Inflammatory macrophage treated with lipopolysaccharide for 4 hours (primary cell): ENCODE data around the gene CLCN6.

ENCODE experiments used
- DNase-seq: peaks from one replicate; pipeline ENCODE4 v3.0.0-alpha.2; 2020

CLCN6 gene

DNA sequence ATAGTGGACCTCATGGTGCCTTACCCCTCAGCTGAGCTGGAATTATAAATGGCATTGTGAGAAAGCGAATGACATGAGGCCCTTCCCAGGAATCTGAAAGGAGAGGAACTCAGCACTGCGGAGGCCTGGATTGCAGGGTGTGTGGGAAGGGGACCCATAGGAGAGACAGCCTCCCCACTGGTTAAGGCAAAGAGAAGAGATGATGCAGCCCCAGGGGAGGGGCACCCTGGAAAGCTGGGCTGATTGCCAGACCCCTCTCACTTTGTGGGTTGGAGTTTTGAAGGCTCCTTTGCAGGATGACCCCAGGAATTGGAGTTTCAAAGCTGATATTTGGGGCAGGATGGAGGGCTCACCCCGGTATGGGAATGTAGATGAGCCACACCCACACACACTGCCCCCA lies 50.7 kb downstream of the CLCN6 start:
- no peak for DNase-seq

DNA sequence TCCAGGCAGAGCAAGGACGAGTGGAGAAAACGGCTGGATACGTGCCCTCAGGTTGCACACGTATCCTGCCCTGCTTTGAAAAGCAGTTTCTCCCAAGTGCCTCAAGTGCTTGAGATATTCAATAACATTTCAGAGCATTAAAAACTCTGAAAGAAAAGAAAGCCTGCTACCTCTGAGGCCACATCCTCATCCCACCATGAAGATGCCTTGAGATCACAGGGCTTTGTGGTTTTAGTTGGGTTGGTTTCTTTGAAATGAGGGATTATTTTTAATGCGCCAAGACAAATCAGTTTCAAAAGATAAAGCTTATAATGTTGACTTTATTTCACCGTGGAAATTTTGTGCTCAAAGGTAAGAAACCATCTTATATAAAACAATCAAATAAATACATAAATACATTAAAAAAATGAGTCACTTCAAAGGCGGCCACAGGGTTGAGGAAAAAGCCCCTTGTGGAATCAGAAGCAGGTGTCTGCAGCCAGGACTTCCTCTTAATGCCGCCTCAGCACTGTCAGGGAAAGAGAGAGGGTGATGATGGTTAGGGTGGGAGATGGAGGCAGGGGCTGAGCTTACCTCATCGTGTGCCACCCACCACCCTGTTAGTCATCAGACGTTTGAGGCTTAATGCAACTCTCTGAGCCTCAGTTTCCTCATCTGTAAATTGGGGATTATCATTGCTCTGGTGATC lies 51.3 kb downstream of the CLCN6 start:
- DNase-seq = no peak

DNA sequence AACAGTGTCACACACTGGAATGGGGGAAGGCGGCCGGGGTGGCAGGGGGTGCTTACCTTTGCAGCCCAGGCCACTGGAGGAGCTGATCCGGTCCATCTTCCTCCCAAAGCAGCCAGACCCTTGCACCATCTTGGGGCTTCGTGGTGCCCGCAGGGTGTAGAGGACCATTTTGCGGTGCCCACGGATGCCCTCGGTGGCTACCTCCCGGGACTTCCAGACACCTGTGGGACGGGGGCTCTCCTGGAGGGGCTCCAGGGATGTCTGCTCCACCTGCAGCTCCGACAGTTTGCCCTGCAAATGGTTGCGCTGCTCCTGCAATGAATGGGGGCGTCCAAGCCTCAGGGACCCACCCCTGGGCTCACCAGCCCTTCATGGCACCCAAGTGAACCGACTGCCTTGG lies 52.2 kb downstream of the CLCN6 start:
- DNase-seq = no peak

DNA sequence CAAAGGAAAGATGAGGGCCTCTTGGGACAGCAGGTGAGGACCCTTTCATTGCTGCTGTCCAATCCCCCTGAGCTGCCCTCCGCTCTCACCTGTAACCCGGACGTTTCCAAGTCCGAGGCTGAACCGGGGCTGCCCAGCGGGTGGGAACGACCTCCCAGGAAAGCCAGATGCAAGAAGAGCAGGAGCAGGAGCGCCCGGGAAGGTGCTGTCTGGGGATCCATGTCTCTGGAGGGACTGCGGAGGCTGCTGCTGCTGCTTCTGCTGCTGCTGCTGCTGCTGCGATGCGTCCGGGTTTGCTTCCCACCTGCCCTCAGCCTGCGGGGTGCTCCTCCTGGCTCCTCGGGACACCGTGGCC lies 52.6 kb downstream of the CLCN6 start, which contains the start of gene NPPB:
NPPB (minus strand) TSS at position 333 of the 355 bp plus-strand sequence; CDS start at position 221, 112 bp downstream.
- DNase-seq = no peak

DNA sequence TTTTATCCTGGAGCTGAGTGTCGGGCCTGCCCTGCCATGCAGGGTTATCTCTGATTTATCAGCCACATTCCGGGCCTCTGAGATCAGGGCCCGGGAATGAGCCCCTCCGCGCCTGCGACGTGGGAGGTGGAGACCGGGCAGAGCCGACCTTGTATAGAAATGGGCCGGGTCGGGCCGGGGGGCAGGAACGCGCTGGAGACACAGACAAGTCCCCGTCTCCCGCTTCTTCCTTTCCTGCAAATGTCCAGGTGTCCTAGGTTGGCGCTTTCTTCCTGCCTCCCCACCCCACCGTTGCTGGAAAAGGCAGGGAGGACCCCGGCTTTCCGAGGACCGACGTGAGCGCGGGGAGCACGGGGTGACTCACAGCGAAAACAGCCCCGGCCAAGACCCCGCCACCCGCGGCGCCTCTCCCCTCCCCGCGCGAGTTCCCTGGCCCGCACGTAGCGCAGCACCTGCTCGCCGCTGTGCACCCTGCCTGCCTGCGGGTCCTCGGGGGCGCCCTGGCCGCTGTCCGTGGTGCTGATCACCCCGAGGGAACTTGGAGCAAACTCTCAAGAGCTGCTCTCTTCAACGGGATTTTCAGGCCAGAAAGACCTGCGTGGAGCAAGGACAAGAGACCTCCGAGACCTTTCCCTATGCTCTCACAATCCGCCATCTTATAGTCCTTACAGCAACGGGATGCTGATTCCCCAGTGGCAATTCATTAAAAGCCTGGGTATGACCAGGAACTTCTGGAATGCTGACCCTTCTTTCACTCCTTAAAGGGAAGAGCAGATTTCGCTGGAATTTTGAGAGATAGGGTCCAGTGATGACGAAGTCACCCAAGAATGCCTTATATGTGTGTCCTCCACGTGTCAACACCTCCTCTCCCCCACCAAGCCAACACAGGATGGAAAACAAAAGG lies 53.2 kb downstream of the CLCN6 start:
- DNase-seq = peak; percentile 8

DNA sequence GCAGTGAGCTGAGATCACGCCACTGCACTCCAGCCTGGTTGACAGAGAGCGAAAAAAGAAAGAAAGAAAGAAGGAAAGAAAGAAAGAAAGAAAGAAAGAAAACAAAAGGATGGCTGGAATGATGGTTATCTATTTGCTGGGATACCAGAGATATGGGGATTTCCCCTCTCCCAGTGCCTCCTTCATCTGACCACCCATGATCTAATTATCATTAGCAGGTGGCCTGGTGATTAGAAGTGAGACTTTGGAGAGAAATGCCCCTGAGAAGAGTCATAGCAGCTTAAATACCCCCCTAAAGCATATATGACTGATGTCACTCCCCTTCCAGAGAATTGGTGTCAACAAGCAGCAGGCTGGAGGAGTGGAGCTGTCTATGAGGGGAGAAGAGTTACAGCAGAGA lies 54.1 kb downstream of the CLCN6 start:
- no peak for DNase-seq

DNA sequence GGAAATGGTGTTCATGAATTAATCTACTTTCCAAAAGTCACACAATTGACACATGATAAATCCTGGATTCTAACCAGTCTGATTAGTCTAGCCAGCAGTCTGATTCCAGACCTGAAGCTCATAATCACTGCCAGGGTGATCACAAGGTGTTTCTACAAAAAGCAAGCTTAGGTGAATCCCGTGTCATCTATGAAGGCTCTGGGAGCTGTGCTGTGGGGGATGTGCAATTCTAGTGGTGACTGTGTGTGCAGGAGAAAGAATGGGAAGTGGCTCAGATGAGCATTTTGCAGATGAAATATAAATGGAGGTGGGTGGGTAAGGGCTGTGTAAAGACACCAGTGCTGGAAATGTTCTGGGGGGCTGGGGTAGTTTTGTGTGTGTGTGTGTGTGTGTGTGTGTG lies 54.6 kb downstream of the CLCN6 start:
- no peak for DNase-seq

DNA sequence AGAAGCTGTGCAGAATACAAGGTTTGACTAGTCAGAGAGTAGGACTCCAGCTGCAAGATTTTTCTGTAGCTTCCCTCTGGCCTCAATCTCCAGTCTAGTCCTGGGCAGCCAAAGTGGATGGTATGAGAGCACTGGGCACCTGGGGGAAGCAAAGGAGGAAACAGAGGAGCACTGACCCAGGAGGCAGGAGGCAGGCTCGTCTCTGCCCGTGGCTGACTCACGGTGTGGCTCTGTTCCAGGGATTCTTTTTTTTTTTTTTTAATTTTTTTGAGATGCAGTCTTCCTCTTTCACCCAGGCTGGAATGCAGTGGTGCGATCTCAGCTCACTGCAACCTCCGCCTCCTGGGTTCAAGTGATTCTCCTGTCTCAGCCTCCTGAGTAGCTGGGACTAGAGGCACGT lies 56.9 kb downstream of the CLCN6 start:
- DNase-seq = no peak

DNA sequence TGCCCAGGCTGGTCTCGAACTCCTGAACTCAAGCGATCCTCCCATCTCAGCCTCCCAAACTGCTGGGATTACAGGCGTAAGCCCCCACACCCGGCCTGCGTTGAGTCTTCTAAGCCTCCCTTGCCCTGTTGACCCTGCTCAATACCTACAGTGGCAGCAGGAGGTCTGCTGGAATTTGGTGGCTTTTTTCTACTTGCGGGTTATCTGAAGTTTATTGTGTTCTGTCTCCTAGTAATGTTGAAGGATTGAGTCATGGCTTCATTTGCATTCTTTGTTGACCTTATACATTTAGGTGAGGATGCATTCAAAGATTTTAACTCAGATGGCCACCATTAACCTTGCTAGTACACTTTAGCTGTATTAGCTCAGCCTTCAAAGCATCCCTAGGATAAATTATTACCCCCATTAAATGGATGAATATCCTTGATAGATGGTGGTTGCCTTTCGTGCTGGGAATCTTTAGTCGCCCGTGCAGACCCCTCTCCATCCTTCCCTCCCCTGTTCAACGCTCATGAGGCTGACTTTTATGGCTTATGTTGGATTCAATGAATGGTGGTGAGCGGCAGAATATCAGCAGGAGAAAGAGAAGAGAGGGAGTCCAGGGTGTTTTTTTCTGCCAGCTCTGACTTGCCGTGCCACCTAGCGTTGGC lies 62.5 kb downstream of the CLCN6 start:
- no peak for DNase-seq

DNA sequence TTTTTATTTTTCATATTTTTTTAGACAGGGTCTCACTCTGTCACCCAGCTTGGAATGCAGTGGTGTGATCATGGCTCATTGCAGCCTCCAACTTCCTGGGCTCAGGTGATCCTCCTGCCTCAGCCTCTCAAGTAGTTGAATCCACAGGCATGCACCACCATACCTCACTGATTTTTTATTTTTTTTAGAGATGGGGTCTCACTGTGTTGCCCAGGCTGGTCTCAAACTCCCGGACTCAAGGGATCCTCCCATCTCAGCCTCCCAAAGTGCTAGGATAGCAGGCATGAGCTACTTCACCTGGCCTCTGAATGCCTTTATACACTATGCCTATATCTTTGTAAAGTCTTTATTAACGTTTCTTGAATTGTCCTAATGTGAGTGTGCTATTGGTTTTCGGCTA lies 63.1 kb downstream of the CLCN6 start:
- no peak for DNase-seq

DNA sequence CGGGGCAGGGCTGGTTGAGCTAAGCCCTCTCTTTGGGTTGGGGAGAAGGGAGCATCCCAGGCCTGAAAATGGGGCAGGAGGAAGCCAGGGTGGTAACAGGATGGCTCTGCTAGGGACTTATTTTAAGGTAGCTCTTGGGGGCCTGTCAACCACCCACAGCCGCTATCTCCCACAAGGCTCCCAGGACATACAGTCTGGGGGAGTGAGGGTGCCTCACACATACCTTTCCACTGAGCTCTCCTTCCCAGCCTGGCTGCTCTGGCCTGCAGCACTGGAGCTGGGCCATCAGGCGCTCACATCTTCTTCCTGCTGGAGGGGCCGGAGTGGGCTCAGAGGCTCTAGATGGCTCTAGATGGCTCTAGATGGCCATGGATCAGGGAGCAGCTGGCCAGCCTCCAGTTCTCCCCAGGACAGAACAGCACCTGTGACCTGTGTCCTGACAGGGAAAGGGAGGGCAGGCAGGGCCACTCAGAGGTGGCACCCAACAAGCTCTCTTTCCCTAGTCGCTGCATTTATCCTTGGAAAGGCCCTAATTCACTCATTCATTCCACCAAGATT lies 63.7 kb downstream of the CLCN6 start:
- no peak for DNase-seq

DNA sequence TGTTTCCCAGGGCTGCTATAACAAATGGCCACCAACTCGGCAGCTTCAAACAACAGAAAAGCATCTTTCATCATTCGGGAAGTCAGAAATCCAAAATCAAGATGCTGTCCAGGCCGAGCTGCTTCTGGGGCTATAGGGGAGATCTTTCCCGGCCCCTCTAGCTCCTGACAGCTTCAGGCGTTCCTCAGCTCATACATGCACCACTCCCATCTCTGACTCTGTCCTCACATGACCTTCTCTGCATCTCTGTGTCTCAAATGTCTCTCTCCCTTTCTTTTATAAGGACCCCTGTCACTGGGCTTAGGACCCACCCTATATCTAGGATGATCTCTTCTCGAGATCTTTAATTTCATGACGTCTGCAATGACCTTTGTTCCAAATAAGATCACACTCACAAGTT lies 66.6 kb downstream of the CLCN6 start:
- no peak for DNase-seq

DNA sequence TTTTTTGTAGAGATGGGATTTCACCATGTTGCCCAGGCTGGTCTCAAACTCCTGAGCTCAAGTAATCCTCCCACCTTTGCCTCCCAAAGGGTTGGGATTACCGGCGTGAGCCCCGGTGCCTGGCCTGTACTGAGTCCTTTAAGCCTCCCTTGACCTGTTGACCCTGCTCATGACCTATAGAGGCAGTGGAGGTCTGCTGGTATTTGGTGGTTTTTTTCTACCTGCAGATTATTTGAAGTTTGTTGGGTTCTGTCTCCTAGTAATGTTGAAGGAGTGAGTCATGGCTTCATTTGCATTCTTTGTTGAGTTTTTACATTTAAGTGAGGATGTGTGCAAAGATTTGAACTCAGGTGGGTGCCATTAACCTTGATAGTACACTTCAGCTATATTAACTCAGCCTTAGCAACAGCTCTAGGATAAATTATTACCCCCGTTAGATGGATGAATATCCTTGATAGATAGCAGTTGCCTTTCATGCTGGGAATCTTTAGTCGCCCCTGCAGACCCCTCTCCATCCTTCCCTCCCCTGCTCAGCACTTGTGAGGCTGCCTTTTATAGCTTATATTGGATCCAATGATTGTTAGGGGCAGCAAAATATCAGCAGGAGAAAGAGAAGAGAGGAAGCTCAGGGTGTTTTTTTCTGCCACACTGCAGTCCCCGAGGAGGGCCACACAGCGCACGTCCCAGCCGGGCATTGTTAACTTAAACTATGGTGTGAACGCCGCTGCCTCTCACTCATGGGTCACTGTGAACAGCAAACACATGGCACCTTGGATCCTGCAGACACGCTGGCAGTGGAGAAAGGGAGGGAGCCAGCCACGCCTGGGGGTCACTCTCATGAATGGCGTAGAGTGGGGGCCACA lies 67.6 kb downstream of the CLCN6 start:
- DNase-seq = no peak

DNA sequence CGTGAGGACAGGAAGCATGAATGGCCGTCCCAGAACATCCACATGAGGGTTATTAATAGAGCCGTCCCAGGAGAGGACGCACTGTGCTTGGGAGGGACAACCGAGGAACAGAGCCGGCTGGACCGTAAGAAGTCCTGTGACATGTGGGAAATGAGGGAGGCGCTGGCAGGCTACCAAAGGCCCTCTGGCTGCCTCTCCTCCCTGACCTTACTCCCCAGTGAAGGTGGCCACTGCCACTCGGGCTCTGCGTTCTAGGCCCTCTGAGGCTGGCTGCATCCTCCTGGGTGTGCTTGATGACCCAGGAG lies 68.2 kb downstream of the CLCN6 start:
- DNase-seq = no peak

DNA sequence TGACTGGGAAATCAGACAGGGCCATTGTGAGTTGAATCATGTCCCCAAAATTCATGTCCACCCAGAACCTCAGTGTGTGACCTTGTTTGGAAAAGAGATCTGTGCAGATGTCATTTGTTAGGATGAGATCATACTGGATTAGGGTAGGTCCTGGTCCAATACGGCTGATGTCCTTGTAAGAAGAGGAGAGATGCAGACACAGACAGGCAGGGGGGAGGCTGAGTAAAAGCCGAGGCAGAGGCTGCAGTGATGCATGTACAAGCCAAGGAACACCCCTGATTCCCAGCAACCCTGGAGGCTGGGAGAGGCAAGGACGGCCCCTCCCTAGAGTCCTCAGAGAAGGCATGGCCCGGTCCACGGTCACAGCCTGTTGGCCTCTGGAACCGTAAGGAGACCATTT lies 68.6 kb downstream of the CLCN6 start:
- DNase-seq = no peak

DNA sequence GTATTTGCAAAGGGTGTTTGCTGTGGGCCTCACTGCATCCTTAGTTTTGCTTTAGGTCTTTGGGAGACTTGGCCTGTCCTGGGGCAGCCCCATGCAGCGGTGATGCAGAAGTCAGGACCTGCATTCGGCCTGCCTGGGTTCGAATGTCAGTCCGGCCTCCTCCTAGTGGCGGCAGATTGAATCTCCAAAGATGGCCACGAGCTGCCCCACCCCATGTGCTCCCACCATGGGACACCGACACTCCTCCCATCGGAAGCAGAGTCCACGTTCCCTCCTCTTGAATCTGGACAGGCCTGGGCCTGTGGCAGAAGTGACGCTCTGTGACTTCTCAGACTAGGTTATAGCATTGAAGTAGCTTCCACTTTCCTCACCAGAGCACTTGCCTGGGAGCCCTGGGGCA lies 69.1 kb downstream of the CLCN6 start:
- DNase-seq = no peak

DNA sequence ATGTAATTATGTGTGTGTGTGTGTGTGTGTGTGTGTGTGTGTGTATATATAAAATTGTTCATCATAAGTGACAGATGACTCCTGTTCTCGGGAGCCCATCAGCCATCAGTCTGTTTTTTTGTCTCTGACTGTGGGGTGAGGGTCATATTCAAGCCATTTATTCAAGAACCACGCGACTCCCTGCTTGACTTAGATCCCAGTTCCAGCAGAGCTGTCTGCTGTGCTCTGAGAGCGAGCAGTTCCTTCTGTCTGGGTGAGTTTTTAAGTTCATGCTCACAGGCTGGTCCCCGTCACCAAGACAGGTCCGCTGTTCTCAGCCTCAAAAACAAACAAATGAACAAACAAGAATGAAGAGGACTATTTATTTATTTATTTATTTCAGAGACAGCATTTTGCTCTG lies 71.1 kb downstream of the CLCN6 start:
- DNase-seq = no peak

DNA sequence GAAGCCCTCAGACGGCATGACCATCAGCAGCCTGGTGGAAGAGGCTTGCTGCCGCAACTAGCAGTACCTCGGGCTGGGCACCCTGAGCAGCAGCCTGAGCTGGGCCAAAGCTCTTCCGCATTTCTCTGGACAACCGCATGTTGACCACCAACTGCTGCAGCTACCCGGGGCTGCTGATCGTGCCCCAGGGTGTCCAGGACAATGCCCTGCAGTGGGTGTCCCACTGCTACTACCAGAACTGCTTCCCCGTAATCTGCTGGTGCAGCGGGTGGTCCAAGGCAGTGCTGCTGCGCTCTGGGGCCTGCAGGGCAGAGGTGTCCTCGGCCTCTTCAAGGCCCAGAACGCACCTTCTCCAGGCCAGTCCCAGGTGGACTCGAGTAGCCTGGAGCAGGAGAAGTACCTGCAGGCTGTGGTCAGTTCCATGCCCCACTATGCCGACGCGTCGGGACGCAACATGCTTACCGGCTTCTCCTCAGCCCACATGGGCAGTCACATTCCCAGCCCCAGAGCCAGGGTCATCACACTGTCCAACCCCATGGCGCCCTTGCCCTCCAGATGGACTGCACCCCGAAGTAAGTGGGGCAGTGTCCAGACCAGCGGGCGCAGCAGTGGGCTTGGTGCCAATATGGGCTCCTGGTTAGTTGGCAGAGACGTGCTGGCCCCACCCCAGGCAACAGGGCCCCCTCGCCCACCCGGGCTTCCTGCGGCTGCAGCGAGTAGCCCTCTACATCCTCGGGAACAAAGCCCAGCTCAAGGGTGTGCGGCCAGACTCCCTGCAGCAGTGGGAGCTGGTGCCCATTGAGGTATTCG lies 72.3 kb downstream of the CLCN6 start:
- DNase-seq = no peak

DNA sequence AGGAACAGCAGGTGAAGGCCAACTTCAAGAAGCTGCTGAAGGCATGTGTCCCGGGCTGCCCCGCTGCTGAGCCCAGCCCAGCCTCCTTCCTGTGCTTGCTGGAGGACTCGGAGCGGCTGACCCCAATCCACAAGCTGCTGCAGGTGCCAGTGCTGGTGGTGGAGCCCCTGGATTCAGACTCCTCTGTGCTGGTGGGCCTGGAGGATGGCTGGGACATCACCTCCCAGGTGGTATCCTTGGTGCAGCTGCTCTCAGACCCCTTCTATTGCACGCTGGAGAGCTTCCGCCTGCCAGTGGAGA lies 72.8 kb downstream of the CLCN6 start:
- DNase-seq = no peak

DNA sequence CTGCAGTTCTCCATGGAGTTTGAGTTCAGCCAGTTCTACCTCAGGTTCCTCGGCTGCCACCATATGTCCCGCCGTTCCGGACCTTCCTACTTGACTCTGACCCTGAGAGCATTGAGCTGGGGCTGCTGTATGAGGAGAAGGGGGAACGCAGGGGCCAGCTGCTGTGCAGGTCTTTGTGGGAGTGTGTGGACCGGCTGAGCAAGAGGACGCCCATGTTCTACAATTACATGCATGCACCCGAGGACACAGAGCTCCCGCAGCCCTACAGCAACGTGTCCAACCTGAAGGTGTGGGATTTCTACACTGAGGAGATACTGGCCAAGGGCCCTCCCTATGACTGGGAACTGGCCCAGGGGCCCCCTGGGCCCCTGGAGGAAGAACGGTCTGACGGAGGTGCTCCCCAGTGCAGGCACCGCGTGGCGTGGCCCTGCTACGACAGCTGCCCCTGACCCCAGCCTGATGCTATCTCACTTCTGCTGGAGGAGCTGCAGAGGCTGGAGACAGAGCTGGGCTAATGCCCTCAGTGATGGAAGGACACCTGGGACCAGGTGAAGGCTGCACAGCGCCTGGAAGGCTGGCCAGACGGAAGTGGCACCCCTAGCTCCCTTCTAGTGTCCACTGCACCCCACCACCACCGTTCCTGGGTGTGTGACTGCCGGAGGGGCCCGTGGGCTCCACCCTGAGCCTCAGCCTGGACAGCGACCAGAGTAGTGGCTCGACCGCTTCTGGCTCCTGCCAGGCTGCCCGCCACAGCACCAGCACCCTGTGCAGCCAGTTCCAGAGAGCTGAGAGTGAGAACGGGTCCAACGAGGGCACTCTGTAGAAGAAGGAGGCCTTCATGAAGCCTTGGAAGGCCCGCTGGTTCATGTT lies 73.6 kb downstream of the CLCN6 start:
- no peak for DNase-seq

DNA sequence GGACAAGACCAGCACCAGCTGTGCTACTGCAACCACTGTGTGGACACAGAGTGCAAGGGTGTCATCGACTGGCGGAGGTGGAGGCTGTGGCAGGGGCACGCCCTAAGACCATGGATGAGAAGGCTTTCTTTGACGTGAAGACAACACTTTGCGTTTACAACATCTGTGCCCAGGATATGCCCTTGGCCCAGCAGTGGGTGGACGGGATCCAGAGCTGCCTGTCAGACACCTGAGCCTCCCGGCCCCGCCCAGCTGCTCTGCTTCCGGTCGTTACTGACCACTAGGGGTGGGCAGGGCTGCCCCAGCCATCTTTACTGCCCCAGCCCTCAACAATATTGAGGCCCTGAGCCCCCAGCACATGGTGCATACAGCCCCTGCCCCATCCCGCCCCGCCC lies 74.2 kb downstream of the CLCN6 start:
- no peak for DNase-seq
